ENCODE data around the gene ADK. TPM values are rescaled to one million over a fixed set of nuclear protein-coding genes. Genes with fewer than 3 reads are reported as not detected.

The ADK gene
- polyA plus RNA-seq, 1 donor (not counting 4 experiments of a cell fraction or from before 2014, with no cell fraction given), result 139 TPM

DNA sequence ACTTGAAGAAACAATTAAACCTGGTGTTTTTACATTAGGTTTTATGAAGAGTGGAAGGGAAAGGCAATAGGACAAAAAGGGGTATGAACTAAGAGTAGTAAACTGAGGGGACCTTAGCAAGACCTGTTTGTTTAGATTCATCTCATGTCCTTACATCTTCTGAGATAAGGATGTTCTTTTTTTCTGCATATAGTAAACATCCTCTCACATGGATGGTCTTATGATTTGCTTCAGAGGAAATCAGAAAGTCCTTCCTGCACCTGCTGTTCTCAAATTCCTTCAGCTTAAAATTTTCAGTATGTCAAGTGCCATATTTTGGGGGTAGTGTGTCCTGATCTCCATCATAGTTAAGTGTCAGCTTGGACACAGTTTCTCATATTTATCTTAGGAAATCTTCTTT, 232.6 kb downstream of the ADK start:
- Histone ChIP-seq H3K9ac (ENCODE audit: control insufficient read depth, extremely low read depth, insufficient read depth, low read length) (no peak overlapping the region), H3K4me1 (ENCODE audit: control insufficient read depth, extremely low read depth, insufficient read depth, low read length) (no peaks in the 10 kb centered on the region), H3K27ac (ENCODE audit: control insufficient read depth, insufficient read depth, low read length) (no peak overlapping the region), H3K36me3 (ENCODE audit: control insufficient read depth in 2 of 2, extremely low read depth in 1 of 2, insufficient read depth in 2 of 2, low read length in 2 of 2) (peaks cover 0 to 2% of the 10 kb centered on the region in 2 experiments), H3K4me2 (ENCODE audit: control insufficient read depth, extremely low read depth, insufficient read depth, low read depth, low read length) (no peak overlapping the region), H3K79me2 (ENCODE audit: control insufficient read depth, insufficient read depth, low read length) (peaks cover 12% of the 10 kb centered on the region), H2AFZ (ENCODE audit: control insufficient read depth, low read length) (no peak overlapping the region), H3K9me3 (ENCODE audit: control insufficient read depth, low read depth, low read length) (no peaks in the 10 kb centered on the region), H4K20me1 (ENCODE audit: control insufficient read depth, extremely low read depth, insufficient read depth, low read length) (peaks cover 3% of the 10 kb centered on the region), H3K9me1 (ENCODE audit: control insufficient read depth, extremely low read depth, insufficient read depth, low read length) (no peaks in the 10 kb centered on the region), H3K27me3 (ENCODE audit: control insufficient read depth, extremely low read depth, insufficient read depth, low read length) (no peaks in the 10 kb centered on the region), H3K4me3 (ENCODE audit: control insufficient read depth in 2 of 3, extremely low read depth in 1 of 3, insufficient read depth in 2 of 3, low read depth in 1 of 3, low read length in 3 of 3) (no peak overlapping the region)
- dilution Hi-C loops (cut with MboI; ENCODE audit: extremely low pct_ligation_motif_present, low sequenced_read_pairs), result no loop called here
- DNase-seq (ENCODE audit: low read depth, low spot score) (no peak), FAIRE-seq (no peak)
- TF ChIP-seq, protein P1, sequence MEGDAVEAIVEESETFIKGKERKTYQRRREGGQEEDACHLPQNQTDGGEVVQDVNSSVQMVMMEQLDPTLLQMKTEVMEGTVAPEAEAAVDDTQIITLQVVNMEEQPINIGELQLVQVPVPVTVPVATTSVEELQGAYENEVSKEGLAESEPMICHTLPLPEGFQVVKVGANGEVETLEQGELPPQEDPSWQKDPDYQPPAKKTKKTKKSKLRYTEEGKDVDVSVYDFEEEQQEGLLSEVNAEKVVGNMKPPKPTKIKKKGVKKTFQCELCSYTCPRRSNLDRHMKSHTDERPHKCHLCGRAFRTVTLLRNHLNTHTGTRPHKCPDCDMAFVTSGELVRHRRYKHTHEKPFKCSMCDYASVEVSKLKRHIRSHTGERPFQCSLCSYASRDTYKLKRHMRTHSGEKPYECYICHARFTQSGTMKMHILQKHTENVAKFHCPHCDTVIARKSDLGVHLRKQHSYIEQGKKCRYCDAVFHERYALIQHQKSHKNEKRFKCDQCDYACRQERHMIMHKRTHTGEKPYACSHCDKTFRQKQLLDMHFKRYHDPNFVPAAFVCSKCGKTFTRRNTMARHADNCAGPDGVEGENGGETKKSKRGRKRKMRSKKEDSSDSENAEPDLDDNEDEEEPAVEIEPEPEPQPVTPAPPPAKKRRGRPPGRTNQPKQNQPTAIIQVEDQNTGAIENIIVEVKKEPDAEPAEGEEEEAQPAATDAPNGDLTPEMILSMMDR (optimal IDR thresholded peaks at IDR 0.05 in 1 of 3, IDR thresholded peaks at IDR 0.05 in 1 of 3, conservative IDR thresholded peaks at IDR 0.05 in 1 of 3; ENCODE audit: extremely low read depth in 1 of 3, insufficient read depth in 2 of 3, low read length in 3 of 3), result no peak
- TF ChIP-seq EZH2 (IDR thresholded peaks at IDR 0.05; ENCODE audit: low read length), result no peak

DNA sequence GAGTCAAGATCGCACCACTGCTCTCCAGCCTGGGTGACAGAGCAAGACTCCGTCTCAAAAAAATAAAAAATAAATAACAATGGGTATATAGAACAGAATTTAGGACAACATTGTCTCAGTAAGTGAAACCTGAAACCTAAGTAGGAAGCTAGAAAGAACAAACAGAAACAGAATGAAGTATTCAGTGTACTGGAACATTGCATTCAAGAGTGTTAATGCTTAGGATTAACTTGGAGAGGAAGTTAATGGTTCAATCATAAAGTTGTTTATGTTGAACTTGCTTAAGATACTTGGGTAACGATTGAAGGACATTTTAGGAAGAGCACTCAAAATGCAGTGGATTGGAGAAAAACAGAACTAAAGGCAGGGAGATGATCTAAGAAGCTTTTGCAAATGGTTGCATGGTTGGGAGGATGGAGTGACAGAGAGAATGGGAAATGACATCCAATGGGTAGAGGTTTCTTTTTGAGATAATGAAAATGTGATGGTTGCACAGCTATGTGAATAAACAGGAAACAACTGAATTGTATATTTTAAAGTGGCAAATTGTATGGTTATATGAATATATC, 233.7 kb downstream of the ADK start:
- Histone ChIP-seq H4K20me1 (ENCODE audit: control insufficient read depth, extremely low read depth, insufficient read depth, low read length) (peaks cover 3% of the 10 kb centered on the region), H3K27ac (ENCODE audit: control insufficient read depth, insufficient read depth, low read length) (no peak overlapping the region), H3K4me1 (ENCODE audit: control insufficient read depth, extremely low read depth, insufficient read depth, low read length) (no peaks in the 10 kb centered on the region), H3K4me2 (ENCODE audit: control insufficient read depth, extremely low read depth, insufficient read depth, low read depth, low read length) (no peak overlapping the region), H3K9ac (ENCODE audit: control insufficient read depth, extremely low read depth, insufficient read depth, low read length) (no peak overlapping the region), H3K4me3 (ENCODE audit: control insufficient read depth in 2 of 3, extremely low read depth in 1 of 3, insufficient read depth in 2 of 3, low read depth in 1 of 3, low read length in 3 of 3) (no peak overlapping the region), H3K27me3 (ENCODE audit: control insufficient read depth, extremely low read depth, insufficient read depth, low read length) (no peaks in the 10 kb centered on the region), H3K9me1 (ENCODE audit: control insufficient read depth, extremely low read depth, insufficient read depth, low read length) (no peaks in the 10 kb centered on the region), H3K9me3 (ENCODE audit: control insufficient read depth, low read depth, low read length) (no peaks in the 10 kb centered on the region), H3K79me2 (ENCODE audit: control insufficient read depth, insufficient read depth, low read length) (peaks cover 9% of the 10 kb centered on the region), H3K36me3 (ENCODE audit: control insufficient read depth in 2 of 2, extremely low read depth in 1 of 2, insufficient read depth in 2 of 2, low read length in 2 of 2) (peaks cover 0 to under 1% of the 10 kb centered on the region in 2 experiments), H2AFZ (ENCODE audit: control insufficient read depth, low read length) (no peak overlapping the region)
- TF ChIP-seq, protein P1 (optimal IDR thresholded peaks at IDR 0.05 in 1 of 3, IDR thresholded peaks at IDR 0.05 in 1 of 3, conservative IDR thresholded peaks at IDR 0.05 in 1 of 3; ENCODE audit: extremely low read depth in 1 of 3, insufficient read depth in 2 of 3, low read length in 3 of 3), result no peak
- TF ChIP-seq EZH2 (IDR thresholded peaks at IDR 0.05; ENCODE audit: low read length), result no peak
- no peak for DNase-seq (ENCODE audit: low read depth, low spot score)
- FAIRE-seq, result no peak
- dilution Hi-C loops (cut with MboI; ENCODE audit: extremely low pct_ligation_motif_present, low sequenced_read_pairs), result no loop called here
